GM12878 (cell line): ENCODE measurements around the gene NPR2. TPM values are rescaled to one million over a fixed set of nuclear protein-coding genes. Genes with fewer than 3 reads are reported as not detected.

Experiments
- CBFB ChIP-seq: IDR thresholded peaks from 2 replicates; pipeline ENCODE4 v1.6.1; 2016; ENCODE audit warnings: antibody characterized with exemption, low read depth
- CREM ChIP-seq: IDR thresholded peaks from 2 replicates; pipeline ENCODE4 v1.6.1; 2014; ENCODE audit warnings: antibody characterized with exemption, low read depth
- ESRRA ChIP-seq: IDR thresholded peaks from 2 replicates; pipeline ENCODE4 v1.6.1; 2012; ENCODE audit warnings: mild to moderate bottlenecking, low read length, improper control_type of control experiment
- IRF4 ChIP-seq: IDR thresholded peaks from 2 replicates; pipeline ENCODE4 v1.6.1; 2011; ENCODE audit warnings: low read depth, low read length
- MTA2 ChIP-seq: fragments of 450-650 bp; IDR thresholded peaks from 2 replicates; pipeline ENCODE4 v1.6.1; 2016; ENCODE audit warnings: low read depth, mild to moderate bottlenecking, moderate library complexity
- MYC ChIP-seq: IDR thresholded peaks from 2 replicates; pipeline ENCODE4 v1.6.1; 2011; ENCODE audit warnings: mild to moderate bottlenecking, low read length, moderate library complexity, inconsistent platforms; ENCODE audit not compliant: insufficient read depth, insufficient replicate concordance, insufficient read length, severe bottlenecking
- NFIC ChIP-seq: IDR thresholded peaks from 2 replicates; pipeline ENCODE4 v1.6.1; 2012; ENCODE audit warnings: low read depth, mild to moderate bottlenecking, inconsistent platforms, low read length, moderate library complexity
- NFXL1 ChIP-seq: fragments of 450-650 bp; IDR thresholded peaks from 2 replicates; pipeline ENCODE4 v1.6.1; 2017; ENCODE audit warnings: antibody characterized with exemption, mild to moderate bottlenecking, borderline replicate concordance
- NR2F1 ChIP-seq: fragments of 450-650 bp; conservative IDR thresholded peaks from 2 replicates; pipeline ENCODE4 v1.6.1; 2017; ENCODE audit warnings: mild to moderate bottlenecking
- PML ChIP-seq: IDR thresholded peaks from 2 replicates; pipeline ENCODE4 v1.6.1; 2012; ENCODE audit warnings: low read length, inconsistent platforms
- RAD51 ChIP-seq: fragments of 450-650 bp; IDR thresholded peaks from 2 replicates; pipeline ENCODE4 v1.6.1; 2016; ENCODE audit warnings: moderate library complexity, mild to moderate bottlenecking, inconsistent platforms
- SMAD1 ChIP-seq: fragments of 450-650 bp; IDR thresholded peaks from 2 replicates; pipeline ENCODE4 v1.6.1; 2018; ENCODE audit warnings: mild to moderate bottlenecking, low read depth; ENCODE audit not compliant: partially characterized antibody
- SMARCA5 ChIP-seq: fragments of 450-650 bp; IDR thresholded peaks from 2 replicates; pipeline ENCODE4 v1.6.1; 2017; ENCODE audit warnings: mild to moderate bottlenecking
- STAT1 ChIP-seq: fragments of 450-650 bp; conservative IDR thresholded peaks from 2 replicates; pipeline ENCODE4 v1.6.1; 2014; ENCODE audit warnings: antibody characterized with exemption, mild to moderate bottlenecking
- STAT3 ChIP-seq: IDR thresholded peaks from 2 replicates; pipeline ENCODE4 v1.6.1; 2011; ENCODE audit warnings: low read depth, low read length, improper control_type of control experiment
- TCF12 ChIP-seq: IDR thresholded peaks from 2 replicates; pipeline ENCODE4 v1.6.1; 2011; ENCODE audit warnings: low read depth, mild to moderate bottlenecking, low read length
- ZBED1 ChIP-seq: IDR thresholded peaks from 2 replicates; pipeline ENCODE4 v1.6.1; 2016; ENCODE audit warnings: borderline replicate concordance
- ZNF207 ChIP-seq: fragments of 450-650 bp; IDR thresholded peaks from 2 replicates; pipeline ENCODE4 v1.6.1; 2014; ENCODE audit warnings: antibody characterized with exemption, mild to moderate bottlenecking, borderline replicate concordance
- ZNF24 ChIP-seq: fragments of 450-650 bp; IDR thresholded peaks from 2 replicates; pipeline ENCODE4 v1.6.1; 2017; ENCODE audit warnings: antibody characterized with exemption, mild to moderate bottlenecking
- ZNF274 ChIP-seq: IDR thresholded peaks from one replicate; pipeline ENCODE4 v1.8.0; 2011; ENCODE audit not compliant: insufficient read length, insufficient read depth
- polyA plus RNA-seq, 11 experiments: library from polyadenylated mRNA; depleted of rRNA in 4 of 11; unstranded in 6 of 11; stranded (reverse) in 5 of 11; fragments of >200 nt; fragmentation: Nextera tagmentation in 4 of 11; fragmentation: Illumina TruSeq in 1 of 11; extraction: Ambion mirVana in 4 of 11; extraction: Trizol in 1 of 11; gene quantifications; 1 replicate in 1 of 11; 2 replicates in 10 of 11; pipeline versions ENCODE4 v1.2.1 to v1.2.3, GENCODE V29; 2011 to 2016; ENCODE audit warnings: inconsistent platforms in 2 of 11, missing spikeins in 2 of 11, low read depth in 1 of 11
- total RNA-seq, 4 experiments: library from RNA; depleted of rRNA in 3 of 4; stranded (reverse); fragments of >200 nt in 3 of 4; fragmentation: Illumina TruSeq in 1 of 4; extraction: Trizol in 1 of 4; gene quantifications; 2 replicates each; pipeline versions ENCODE4 v1.2.1 to v1.2.3, GENCODE V29; 2013 to 2021
- TF ChIP-seq, protein P1 (sequence below): IDR thresholded peaks from 2 replicates; pipeline ENCODE4 v1.6.1; 2011; ENCODE audit warnings: mild to moderate bottlenecking, low read depth, low read length, moderate library complexity; ENCODE audit not compliant: insufficient replicate concordance
- TF ChIP-seq, protein P2 (sequence below): IDR thresholded peaks from 2 replicates; pipeline ENCODE4 v1.6.1; 2012; ENCODE audit warnings: low read depth, low read length, improper control_type of control experiment
- TF ChIP-seq, protein P3 (sequence below): fragments of 450-650 bp; IDR thresholded peaks from 2 replicates; pipeline ENCODE4 v1.6.1; 2014; ENCODE audit warnings: mild to moderate bottlenecking
- TF ChIP-seq, protein P4 (sequence below): fragments of 450-650 bp; IDR thresholded peaks from 2 replicates; pipeline ENCODE4 v1.6.1; 2016; ENCODE audit warnings: mild to moderate bottlenecking
- TF ChIP-seq, protein P5 (sequence below): IDR thresholded peaks from 2 replicates; pipeline ENCODE4 v1.6.1; 2012; ENCODE audit warnings: mild to moderate bottlenecking, low read depth, low read length

Gene NPR2
- total and polyA plus RNA-seq, 10 of the 15 experiments (the other 5 are each of a cell fraction or from before 2014, with no cell fraction given), result 2.0 to 20.9 (median 6.8) TPM

DNA sequence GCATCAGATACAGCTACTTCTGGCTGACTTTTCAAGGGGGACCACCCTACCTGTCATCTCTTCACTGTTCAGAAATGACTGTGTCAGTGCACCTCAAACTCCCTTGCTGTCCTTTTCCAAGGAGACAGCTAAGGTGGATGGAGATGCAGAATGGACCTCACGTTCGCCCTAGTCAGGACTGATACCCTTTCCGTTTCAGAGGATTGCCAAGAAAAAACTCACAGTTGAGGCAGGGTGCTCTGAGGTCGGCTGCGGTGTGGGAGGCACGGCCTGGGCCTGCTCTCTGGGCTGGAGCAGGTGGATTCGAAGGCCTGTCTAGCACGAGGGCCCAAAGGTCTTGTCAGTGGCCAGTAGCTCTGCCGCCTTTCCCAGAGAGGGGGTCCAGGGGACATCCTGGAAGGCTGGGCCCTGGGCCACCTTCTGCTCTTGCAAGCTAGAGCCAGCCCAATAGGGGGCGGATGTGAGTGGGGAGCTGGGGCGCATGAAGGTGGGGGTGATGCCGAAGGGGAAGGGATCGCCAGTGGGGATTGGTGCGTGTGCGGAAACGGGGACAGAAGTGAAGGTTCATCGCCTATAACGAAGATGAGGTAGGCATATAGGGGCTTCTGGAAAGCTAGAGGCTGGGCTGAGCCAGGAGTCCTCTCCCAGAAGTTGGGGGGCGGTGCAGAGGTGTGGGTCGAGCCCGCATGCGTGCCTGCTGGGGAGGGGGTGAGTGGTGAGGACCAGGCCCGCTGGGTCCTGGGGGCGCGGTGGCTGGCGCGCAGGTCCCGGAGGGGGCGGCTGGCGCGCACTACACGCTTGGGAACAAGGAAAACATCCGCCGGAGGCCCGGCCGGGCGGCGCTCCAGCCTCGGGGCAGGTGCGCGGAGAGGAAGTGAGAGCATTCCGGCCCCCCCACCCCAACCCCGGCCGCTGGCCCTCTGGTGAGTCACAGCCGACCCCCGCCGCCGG, 34.8 kb upstream of the NPR2 start (continued):
- TF ChIP-seq, protein P1, sequence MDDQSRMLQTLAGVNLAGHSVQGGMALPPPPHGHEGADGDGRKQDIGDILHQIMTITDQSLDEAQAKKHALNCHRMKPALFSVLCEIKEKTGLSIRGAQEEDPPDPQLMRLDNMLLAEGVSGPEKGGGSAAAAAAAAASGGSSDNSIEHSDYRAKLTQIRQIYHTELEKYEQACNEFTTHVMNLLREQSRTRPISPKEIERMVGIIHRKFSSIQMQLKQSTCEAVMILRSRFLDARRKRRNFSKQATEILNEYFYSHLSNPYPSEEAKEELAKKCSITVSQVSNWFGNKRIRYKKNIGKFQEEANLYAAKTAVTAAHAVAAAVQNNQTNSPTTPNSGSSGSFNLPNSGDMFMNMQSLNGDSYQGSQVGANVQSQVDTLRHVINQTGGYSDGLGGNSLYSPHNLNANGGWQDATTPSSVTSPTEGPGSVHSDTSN, result no peak
- TF ChIP-seq ZNF24, result no peak
- TF ChIP-seq, protein P2, sequence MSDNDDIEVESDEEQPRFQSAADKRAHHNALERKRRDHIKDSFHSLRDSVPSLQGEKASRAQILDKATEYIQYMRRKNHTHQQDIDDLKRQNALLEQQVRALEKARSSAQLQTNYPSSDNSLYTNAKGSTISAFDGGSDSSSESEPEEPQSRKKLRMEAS, result no peak
- TF ChIP-seq NFXL1, result no peak
- TF ChIP-seq, protein P3, sequence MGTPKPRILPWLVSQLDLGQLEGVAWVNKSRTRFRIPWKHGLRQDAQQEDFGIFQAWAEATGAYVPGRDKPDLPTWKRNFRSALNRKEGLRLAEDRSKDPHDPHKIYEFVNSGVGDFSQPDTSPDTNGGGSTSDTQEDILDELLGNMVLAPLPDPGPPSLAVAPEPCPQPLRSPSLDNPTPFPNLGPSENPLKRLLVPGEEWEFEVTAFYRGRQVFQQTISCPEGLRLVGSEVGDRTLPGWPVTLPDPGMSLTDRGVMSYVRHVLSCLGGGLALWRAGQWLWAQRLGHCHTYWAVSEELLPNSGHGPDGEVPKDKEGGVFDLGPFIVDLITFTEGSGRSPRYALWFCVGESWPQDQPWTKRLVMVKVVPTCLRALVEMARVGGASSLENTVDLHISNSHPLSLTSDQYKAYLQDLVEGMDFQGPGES, result no peak
- TF ChIP-seq ZNF207, result no peak
- TF ChIP-seq MYC, result no peak
- TF ChIP-seq, protein P4, sequence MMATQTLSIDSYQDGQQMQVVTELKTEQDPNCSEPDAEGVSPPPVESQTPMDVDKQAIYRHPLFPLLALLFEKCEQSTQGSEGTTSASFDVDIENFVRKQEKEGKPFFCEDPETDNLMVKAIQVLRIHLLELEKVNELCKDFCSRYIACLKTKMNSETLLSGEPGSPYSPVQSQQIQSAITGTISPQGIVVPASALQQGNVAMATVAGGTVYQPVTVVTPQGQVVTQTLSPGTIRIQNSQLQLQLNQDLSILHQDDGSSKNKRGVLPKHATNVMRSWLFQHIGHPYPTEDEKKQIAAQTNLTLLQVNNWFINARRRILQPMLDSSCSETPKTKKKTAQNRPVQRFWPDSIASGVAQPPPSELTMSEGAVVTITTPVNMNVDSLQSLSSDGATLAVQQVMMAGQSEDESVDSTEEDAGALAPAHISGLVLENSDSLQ, result no peak
- no peak for TF ChIP-seq NR2F1
- TF ChIP-seq CBFB, result no peak
- TF ChIP-seq STAT3, result no peak
- TF ChIP-seq SMARCA5, result peak; percentile 85; the same call in 1 of the 2 replicates
- no peak for TF ChIP-seq SMAD1
- TF ChIP-seq IRF4, result no peak
- TF ChIP-seq CREM, result no peak; the same call in 1 of the 2 replicates
- no peak for TF ChIP-seq ZNF274
- no peak for TF ChIP-seq RAD51
- no peak for TF ChIP-seq NFIC
- TF ChIP-seq, protein P5, sequence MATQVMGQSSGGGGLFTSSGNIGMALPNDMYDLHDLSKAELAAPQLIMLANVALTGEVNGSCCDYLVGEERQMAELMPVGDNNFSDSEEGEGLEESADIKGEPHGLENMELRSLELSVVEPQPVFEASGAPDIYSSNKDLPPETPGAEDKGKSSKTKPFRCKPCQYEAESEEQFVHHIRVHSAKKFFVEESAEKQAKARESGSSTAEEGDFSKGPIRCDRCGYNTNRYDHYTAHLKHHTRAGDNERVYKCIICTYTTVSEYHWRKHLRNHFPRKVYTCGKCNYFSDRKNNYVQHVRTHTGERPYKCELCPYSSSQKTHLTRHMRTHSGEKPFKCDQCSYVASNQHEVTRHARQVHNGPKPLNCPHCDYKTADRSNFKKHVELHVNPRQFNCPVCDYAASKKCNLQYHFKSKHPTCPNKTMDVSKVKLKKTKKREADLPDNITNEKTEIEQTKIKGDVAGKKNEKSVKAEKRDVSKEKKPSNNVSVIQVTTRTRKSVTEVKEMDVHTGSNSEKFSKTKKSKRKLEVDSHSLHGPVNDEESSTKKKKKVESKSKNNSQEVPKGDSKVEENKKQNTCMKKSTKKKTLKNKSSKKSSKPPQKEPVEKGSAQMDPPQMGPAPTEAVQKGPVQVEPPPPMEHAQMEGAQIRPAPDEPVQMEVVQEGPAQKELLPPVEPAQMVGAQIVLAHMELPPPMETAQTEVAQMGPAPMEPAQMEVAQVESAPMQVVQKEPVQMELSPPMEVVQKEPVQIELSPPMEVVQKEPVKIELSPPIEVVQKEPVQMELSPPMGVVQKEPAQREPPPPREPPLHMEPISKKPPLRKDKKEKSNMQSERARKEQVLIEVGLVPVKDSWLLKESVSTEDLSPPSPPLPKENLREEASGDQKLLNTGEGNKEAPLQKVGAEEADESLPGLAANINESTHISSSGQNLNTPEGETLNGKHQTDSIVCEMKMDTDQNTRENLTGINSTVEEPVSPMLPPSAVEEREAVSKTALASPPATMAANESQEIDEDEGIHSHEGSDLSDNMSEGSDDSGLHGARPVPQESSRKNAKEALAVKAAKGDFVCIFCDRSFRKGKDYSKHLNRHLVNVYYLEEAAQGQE, result no peak
- no peak for TF ChIP-seq ZBED1
- TF ChIP-seq MTA2, result no peak
- no peak for TF ChIP-seq STAT1
- TF ChIP-seq TCF12, result peak; percentile 90
- no peak for TF ChIP-seq ESRRA
- TF ChIP-seq PML, result peak; percentile 37; the same call in 1 of the 2 replicates
